PFSK-1 (cell line): ENCODE measurements around the gene STAT6.

Source experiments
- FOXP2 ChIP-seq: optimal IDR thresholded peaks from 2 replicates; pipeline ENCODE3; 2011; ENCODE audit warnings: borderline replicate concordance, control low read depth, inconsistent platforms; ENCODE audit not compliant: insufficient read depth; ENCODE audit errors: extremely low read length, extremely low read depth
- POLR2AphosphoS5 ChIP-seq: IDR thresholded peaks from 2 replicates; pipeline ENCODE4 v1.6.1; 2012; ENCODE audit warnings: low read depth, mild to moderate bottlenecking, control low read depth, low read length, moderate library complexity
- SIN3A ChIP-seq: IDR thresholded peaks from 2 replicates; pipeline ENCODE4 v1.6.1; 2012; ENCODE audit warnings: mild to moderate bottlenecking, low read length, moderate library complexity, borderline replicate concordance; ENCODE audit not compliant: insufficient read depth
- TAF1 ChIP-seq: IDR thresholded peaks from 2 replicates; pipeline ENCODE4 v1.6.1; 2012; ENCODE audit warnings: low read length, control low read depth, borderline replicate concordance; ENCODE audit not compliant: insufficient read depth
- TF ChIP-seq, protein P1 (sequence below), 2 experiments: IDR thresholded peaks; 2 replicates each; pipeline versions ENCODE4 v1.6.1 to v1.8.0; 2011 to 2012; ENCODE audit warnings: low read depth in 2 of 2, low read length in 2 of 2, control low read depth in 1 of 2, inconsistent platforms in 1 of 2, mild to moderate bottlenecking in 1 of 2, moderate library complexity in 1 of 2; ENCODE audit not compliant: insufficient read depth in 1 of 2

DNA sequence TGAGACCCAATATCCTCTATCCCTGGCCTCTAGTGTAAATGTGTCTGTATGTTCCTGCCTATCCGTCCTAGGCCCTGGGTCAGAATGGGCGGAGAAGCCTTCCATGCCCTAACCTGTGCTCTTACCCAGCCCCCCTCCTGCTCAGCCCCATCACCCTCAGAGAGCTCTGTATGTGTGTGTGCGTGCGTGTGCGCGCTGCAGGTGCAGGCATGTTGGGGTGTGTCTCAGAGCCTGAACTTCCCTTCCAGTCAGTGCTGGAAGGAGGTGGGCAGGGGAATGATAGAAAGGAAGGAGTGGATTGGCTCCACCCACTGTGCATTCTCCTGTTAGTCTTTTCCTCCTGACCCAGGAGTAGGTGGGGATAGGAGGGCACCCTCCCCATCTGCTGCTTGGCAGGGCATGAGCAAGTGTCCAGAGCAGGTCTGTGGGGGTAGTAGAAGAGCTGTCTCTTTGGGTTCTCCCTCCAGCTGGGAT lies 15.0 kb downstream of the STAT6 start:
- no peak for TF ChIP-seq POLR2AphosphoS5
- TF ChIP-seq SIN3A = no peak
- TF ChIP-seq TAF1 = no peak
- TF ChIP-seq, protein P1, sequence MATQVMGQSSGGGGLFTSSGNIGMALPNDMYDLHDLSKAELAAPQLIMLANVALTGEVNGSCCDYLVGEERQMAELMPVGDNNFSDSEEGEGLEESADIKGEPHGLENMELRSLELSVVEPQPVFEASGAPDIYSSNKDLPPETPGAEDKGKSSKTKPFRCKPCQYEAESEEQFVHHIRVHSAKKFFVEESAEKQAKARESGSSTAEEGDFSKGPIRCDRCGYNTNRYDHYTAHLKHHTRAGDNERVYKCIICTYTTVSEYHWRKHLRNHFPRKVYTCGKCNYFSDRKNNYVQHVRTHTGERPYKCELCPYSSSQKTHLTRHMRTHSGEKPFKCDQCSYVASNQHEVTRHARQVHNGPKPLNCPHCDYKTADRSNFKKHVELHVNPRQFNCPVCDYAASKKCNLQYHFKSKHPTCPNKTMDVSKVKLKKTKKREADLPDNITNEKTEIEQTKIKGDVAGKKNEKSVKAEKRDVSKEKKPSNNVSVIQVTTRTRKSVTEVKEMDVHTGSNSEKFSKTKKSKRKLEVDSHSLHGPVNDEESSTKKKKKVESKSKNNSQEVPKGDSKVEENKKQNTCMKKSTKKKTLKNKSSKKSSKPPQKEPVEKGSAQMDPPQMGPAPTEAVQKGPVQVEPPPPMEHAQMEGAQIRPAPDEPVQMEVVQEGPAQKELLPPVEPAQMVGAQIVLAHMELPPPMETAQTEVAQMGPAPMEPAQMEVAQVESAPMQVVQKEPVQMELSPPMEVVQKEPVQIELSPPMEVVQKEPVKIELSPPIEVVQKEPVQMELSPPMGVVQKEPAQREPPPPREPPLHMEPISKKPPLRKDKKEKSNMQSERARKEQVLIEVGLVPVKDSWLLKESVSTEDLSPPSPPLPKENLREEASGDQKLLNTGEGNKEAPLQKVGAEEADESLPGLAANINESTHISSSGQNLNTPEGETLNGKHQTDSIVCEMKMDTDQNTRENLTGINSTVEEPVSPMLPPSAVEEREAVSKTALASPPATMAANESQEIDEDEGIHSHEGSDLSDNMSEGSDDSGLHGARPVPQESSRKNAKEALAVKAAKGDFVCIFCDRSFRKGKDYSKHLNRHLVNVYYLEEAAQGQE (IDR thresholded peaks at IDR 0.05; ENCODE audit: insufficient read depth in 1 of 2, low read depth in 2 of 2, low read length in 2 of 2) = no peak
- no peak for TF ChIP-seq FOXP2
